ENCODE results near the gene FAM222B. TPM values are rescaled to one million over a fixed set of nuclear protein-coding genes. Genes with fewer than 3 reads are reported as not detected.
"Not testable (repeated sequence)": the region's sequence is repeated elsewhere in the genome, so short reads cannot be mapped to it uniquely, and the experiment has no call there.

The FAM222B gene
- total and polyA plus RNA-seq, 3 experiments from 2014 or later: 19.3 to 21.5 (median 20.6) TPM

DNA sequence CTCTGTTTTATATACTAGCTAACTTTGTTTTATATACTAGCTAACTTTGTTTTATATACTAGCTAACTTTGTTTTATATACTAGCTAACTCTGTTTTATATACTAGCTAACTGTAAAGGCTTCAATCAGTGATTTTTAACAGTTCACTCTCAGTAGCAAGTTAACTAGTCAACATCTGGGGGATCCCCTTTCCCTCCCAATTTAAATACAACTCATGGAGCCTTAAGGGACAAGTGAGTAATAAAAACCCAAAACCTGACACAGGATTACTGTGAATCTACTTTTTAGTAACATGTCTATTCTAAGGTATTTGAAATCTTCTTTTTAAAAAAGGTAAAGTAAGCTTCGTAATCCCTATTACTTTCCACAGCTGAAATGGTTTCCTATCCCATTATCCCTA, 32.2 kb downstream of the FAM222B start:
- no peak for DNase-seq
- Mint-ChIP-seq H3K4me3 (peak overlapping the region in 1 of 7 donors; percentile 95), H3K27ac (no peak overlapping the region), H3K27me3 (no peaks in the 10 kb centered on the region), H3K9me3 (no peaks in the 10 kb centered on the region), H3K36me3 (peaks cover 0 to 33% (median 2%) of the 10 kb centered on the region in 3 donors), H3K4me1 (peaks cover 19 to 48% (median 30%) of the 10 kb centered on the region in 3 donors)
- Histone ChIP-seq H3K27ac (ENCODE audit: low read depth, low read length) (no peak overlapping the region), H3K4me1 (ENCODE audit: insufficient read depth, low read length) (peaks cover 18% of the 10 kb centered on the region), H3K4me3 (ENCODE audit: low read length) (no peak overlapping the region), H3K9me3 (ENCODE audit: low read length) (no peaks in the 10 kb centered on the region), H3K27me3 (ENCODE audit: insufficient read depth, low read length, poor library complexity, severe bottlenecking) (no peaks in the 10 kb centered on the region), H3K36me3 (ENCODE audit: insufficient read depth, low read length) (no peaks in the 10 kb centered on the region)
- ChIA-PET POLR2A (interaction anchor here (0.5 to 1.0 kb wide), 2 partner anchors 83 to 161 kb away, joined by 3 read pairs; no protein-coding TSS in a partner anchor), CTCF (interaction anchor here (0.8 to 2.7 kb wide), 8 partner anchors 13 to 143 kb away, joined by 3 to 10 read pairs (median 4); partner anchors contain the start of genes FAM222B and TLCD1)

- CTCF ChIA-PET: interaction anchor here (2.7 kb wide), 1 partner anchor 44 kb away, joined by 10 read pairs; no protein-coding TSS in a partner anchor
- Mint-ChIP-seq H3K36me3 (peaks cover 0 to 46% (median 2%) of the 10 kb centered on the region in 3 donors), H3K27me3 (no peaks in the 10 kb centered on the region), H3K27ac (peak overlapping the region in 6 of 8 donors; percentile 1 to 65 (median 29)), H3K4me3 (peak overlapping the region in 1 of 7 donors; percentile 62), H3K4me1 (peaks cover 19 to 48% (median 27%) of the 10 kb centered on the region in 3 donors), H3K9me3 (no peaks in the 10 kb centered on the region)
- peaks cover 15% of the 10 kb centered on the region for H3K4me1 ChIP-seq (ENCODE audit: insufficient read depth, low read length)
- H3K27me3 ChIP-seq (ENCODE audit: insufficient read depth, low read length, poor library complexity, severe bottlenecking): no peaks in the 10 kb centered on the region
- H3K27ac ChIP-seq (ENCODE audit: low read depth, low read length): peak overlapping the region; percentile 1
- peaks cover 5% of the 10 kb centered on the region for H3K36me3 ChIP-seq (ENCODE audit: insufficient read depth, low read length)
- DNase-seq: no peak
- POLR2A ChIA-PET: interaction anchor here (0.6 kb wide), 1 partner anchor 23 kb away, joined by 3 read pairs; no protein-coding TSS in a partner anchor
- H3K9me3 ChIP-seq (ENCODE audit: low read length): no peaks in the 10 kb centered on the region
- no peak overlapping the region for H3K4me3 ChIP-seq (ENCODE audit: low read length)
Observed at GRCh38 chr17:28807925-28808634, 34.5 kb downstream of the FAM222B start.

DNA sequence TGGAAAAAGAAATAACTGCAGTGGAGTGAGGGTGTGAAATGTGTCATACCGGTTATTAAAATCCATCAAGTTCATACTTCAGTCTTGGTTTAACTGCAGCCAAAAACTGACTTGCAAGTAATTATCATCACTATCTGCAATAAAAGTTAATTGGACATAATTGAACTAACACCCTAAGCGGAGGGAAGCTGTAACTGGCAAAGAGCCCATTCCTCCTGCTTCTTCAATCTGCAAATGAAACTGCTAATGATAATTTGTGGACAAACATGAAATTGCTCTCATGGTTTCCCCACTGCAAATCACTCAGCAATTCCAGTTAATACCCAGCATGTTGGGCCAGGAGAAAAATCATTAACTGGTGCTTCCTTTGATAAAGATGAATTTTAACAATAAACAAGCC, 46.5 kb downstream of the FAM222B start:
- Mint-ChIP-seq H3K27me3 (no peaks in the 10 kb centered on the region), H3K9me3 (no peaks in the 10 kb centered on the region), H3K4me1 (peaks cover 4 to 21% (median 8%) of the 10 kb centered on the region in 3 donors), H3K4me3 (no peak overlapping the region), H3K36me3 (peaks cover 0 to 10% (median 0%) of the 10 kb centered on the region in 3 donors), H3K27ac (no peak overlapping the region)
- no peak overlapping the region for H3K27ac ChIP-seq (ENCODE audit: low read depth, low read length)
- H3K36me3 ChIP-seq (ENCODE audit: insufficient read depth, low read length): no peaks in the 10 kb centered on the region
- H3K27me3 ChIP-seq (ENCODE audit: insufficient read depth, low read length, poor library complexity, severe bottlenecking): no peaks in the 10 kb centered on the region
- H3K4me1 ChIP-seq (ENCODE audit: insufficient read depth, low read length): no peaks in the 10 kb centered on the region
- ChIA-PET POLR2A (no interaction called here), CTCF (no interaction called here)
- DNase-seq: no peak
- no peaks in the 10 kb centered on the region for H3K9me3 ChIP-seq (ENCODE audit: low read length)
- no peak overlapping the region for H3K4me3 ChIP-seq (ENCODE audit: low read length)

DNA sequence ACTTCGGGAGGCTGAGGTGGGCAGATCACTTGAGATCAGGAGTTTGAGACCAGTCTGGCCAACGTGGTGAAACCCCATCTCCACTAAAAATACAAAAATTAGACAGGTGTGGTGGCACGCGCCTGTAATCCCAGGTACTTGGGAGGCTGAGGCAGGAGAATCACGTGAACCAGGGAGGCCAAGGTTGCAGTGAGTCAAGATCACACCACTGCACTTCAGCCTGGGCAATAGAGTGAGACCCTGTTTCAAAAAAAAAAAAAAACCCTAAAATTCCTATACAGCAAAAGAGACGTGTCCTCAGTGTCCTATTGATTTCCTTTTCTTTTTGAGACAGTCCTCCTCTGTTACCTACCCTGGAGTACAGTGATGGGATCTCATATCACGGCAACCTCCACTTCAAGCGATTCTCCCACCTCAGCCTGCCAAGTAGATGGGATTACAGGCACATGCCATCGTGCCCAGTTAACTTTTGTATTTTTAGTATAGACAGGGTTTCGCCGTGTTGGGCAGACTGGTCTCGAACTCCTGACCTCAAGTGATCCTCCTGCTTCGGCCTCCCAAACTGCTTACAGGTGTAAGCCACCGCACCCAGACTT, 47.6 kb downstream of the FAM222B start:
- H3K36me3 ChIP-seq (ENCODE audit: insufficient read depth, low read length); DNase-seq; H3K4me3 ChIP-seq (ENCODE audit: low read length); CTCF ChIA-PET; H3K9me3 Mint-ChIP-seq; H3K4me3 Mint-ChIP-seq; H3K27me3 Mint-ChIP-seq; POLR2A ChIA-PET; H3K9me3 ChIP-seq (ENCODE audit: low read length); H3K27me3 ChIP-seq (ENCODE audit: insufficient read depth, low read length, poor library complexity, severe bottlenecking); H3K27ac ChIP-seq (ENCODE audit: low read depth, low read length); H3K4me1 ChIP-seq (ENCODE audit: insufficient read depth, low read length): not testable (repeated sequence)
- Mint-ChIP-seq H3K27ac (peak overlapping the region in 2 of 8 donors; percentile 19 to 47), H3K36me3 (peaks cover 0 to 16% (median 0%) of the 10 kb centered on the region in 3 donors), H3K4me1 (peaks cover 4 to 27% (median 13%) of the 10 kb centered on the region in 3 donors)

DNA sequence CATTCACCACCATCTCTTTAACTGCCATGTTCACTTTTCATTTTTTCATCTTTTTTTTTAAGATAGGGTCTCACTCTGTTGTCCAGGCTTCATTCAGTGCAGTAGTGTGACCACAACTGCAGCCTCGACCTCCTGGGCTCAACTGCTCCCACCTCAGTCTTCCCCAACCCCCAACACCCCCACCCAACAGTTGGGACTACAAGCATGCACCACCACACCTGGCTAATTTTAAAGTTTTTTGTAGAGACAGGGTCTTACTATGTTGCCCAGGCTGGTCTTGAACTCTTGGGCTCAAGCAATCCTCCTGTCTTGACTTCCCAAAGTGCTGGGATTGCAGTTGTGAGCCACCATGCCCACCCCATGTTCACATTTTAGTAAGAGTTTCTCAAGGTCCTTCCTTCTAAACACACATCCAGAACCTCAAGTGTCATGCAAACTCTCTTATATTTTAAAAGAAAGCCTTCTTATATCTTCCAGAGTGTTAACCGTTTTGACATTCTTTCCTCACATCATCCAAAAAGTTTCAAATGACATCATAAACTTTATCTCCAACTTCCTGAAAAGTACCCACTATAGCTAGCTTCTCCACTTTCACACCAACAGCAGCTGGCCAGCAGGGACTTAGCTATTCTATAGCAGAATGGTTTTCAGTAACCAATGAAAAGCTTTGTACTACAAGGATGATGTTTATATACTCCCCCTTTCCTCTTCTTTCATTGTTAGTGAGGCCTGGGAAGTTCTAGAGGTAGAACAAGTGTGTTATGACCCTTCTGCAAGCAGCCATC, 49.5 kb downstream of the FAM222B start:
- peak overlapping the region in 4 of 8 donors; percentile 3 to 50 (median 27) for H3K27ac Mint-ChIP-seq
- POLR2A ChIA-PET: no interaction called here
- DNase-seq: no peak

DNA sequence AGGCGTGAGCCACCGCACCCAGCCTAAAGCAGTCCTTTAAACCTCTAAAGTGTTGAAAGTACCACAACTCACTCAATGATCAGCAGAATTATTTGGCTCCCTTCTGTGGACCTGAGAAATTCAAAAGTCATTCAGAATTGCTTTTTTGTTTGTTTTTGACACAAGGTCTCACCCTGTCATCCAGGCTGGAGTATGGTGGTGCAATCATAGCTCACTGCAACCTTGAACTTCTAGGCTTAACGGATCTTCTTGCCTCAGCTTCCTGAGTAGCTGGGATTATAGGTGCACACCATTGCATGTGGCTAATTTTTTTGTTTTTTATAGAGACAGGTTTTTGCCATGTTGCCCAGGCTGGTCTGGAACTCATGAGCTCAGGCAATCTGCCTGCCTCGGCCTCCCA, 54.5 kb downstream of the FAM222B start:
- Histone ChIP-seq H3K27me3 (ENCODE audit: insufficient read depth, low read length, poor library complexity, severe bottlenecking) (no peaks in the 10 kb centered on the region), H3K4me1 (ENCODE audit: insufficient read depth, low read length) (no peaks in the 10 kb centered on the region), H3K36me3 (ENCODE audit: insufficient read depth, low read length) (no peaks in the 10 kb centered on the region), H3K4me3 (ENCODE audit: low read length) (no peak overlapping the region), H3K9me3 (ENCODE audit: low read length) (no peaks in the 10 kb centered on the region), H3K27ac (ENCODE audit: low read depth, low read length) (no peak overlapping the region)
- no peak overlapping the region for H3K4me3 Mint-ChIP-seq
- H3K9me3 Mint-ChIP-seq: no peaks in the 10 kb centered on the region
- CTCF ChIA-PET: interaction anchor here (1.7 kb wide), 1 partner anchor 24 kb away, joined by 7 read pairs; no protein-coding TSS in a partner anchor
- H3K4me1 Mint-ChIP-seq: peaks cover 7 to 29% (median 12%) of the 10 kb centered on the region in 3 donors
- peak overlapping the region in 2 of 8 donors; percentile 50 for H3K27ac Mint-ChIP-seq
- no peak for DNase-seq
- H3K27me3 Mint-ChIP-seq: no peaks in the 10 kb centered on the region
- H3K36me3 Mint-ChIP-seq: peaks cover 0 to 19% (median 2%) of the 10 kb centered on the region in 3 donors
- POLR2A ChIA-PET: no interaction called here

More for the DNA sequence above, 49.5 kb downstream of the FAM222B start:
- Histone ChIP-seq H3K9me3 (ENCODE audit: low read length) (no peaks in the 10 kb centered on the region), H3K4me1 (ENCODE audit: insufficient read depth, low read length) (no peaks in the 10 kb centered on the region), H3K27me3 (ENCODE audit: insufficient read depth, low read length, poor library complexity, severe bottlenecking) (no peaks in the 10 kb centered on the region), H3K36me3 (ENCODE audit: insufficient read depth, low read length) (no peaks in the 10 kb centered on the region), H3K27ac (ENCODE audit: low read depth, low read length) (no peak overlapping the region), H3K4me3 (ENCODE audit: low read length) (no peak overlapping the region)
- no peak overlapping the region for H3K4me3 Mint-ChIP-seq
- CTCF ChIA-PET: no interaction called here
- H3K36me3 Mint-ChIP-seq: peaks cover 0 to 23% (median 2%) of the 10 kb centered on the region in 3 donors
- no peaks in the 10 kb centered on the region for H3K27me3 Mint-ChIP-seq
- H3K4me1 Mint-ChIP-seq: peaks cover 11 to 37% (median 15%) of the 10 kb centered on the region in 3 donors
- no peaks in the 10 kb centered on the region for H3K9me3 Mint-ChIP-seq

DNA sequence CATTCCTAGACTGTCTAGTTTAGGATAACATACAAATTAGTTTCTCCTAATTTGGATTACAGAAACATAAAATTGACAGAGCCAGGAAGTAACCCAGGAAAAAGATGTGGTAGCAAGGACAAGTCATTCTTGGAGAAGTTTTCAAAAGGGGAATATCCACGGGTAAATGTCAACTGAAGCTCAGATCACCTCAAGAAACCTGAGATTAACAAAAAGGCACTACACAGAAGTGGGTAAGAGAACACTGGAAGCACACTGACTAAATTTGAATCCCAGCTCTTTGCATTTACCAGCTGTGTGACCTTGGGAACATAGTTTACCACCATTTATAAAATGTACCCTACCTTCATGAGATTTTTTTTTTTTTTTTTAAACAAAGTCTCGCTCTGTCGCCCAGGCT, 59.4 kb downstream of the FAM222B start:
- Mint-ChIP-seq H3K4me1 (peaks cover 16 to 32% (median 25%) of the 10 kb centered on the region in 3 donors), H3K36me3 (peaks cover 0 to 20% (median 1%) of the 10 kb centered on the region in 3 donors)
- H3K4me3 ChIP-seq (ENCODE audit: low read length): no peak overlapping the region

More for the DNA sequence above, 59.4 kb downstream of the FAM222B start:
- no peaks in the 10 kb centered on the region for H3K4me1 ChIP-seq (ENCODE audit: insufficient read depth, low read length)
- H3K9me3 Mint-ChIP-seq: no peaks in the 10 kb centered on the region
- H3K36me3 ChIP-seq (ENCODE audit: insufficient read depth, low read length): no peaks in the 10 kb centered on the region
- DNase-seq: no peak
- H3K27me3 ChIP-seq (ENCODE audit: insufficient read depth, low read length, poor library complexity, severe bottlenecking): no peaks in the 10 kb centered on the region
- CTCF ChIA-PET: interaction anchor here (0.7 kb wide), 2 partner anchors 38 to 920 kb away, joined by 3 read pairs; no protein-coding TSS in a partner anchor
- H3K4me3 Mint-ChIP-seq: no peak overlapping the region
- H3K9me3 ChIP-seq (ENCODE audit: low read length): no peaks in the 10 kb centered on the region
- H3K27me3 Mint-ChIP-seq: peaks cover 0 to 1% of the 10 kb centered on the region in 2 donors
- H3K27ac Mint-ChIP-seq: peak overlapping the region in 1 of 8 donors; percentile 50
- H3K27ac ChIP-seq (ENCODE audit: low read depth, low read length): no peak overlapping the region
- POLR2A ChIA-PET: no interaction called here

All from CD8-positive, alpha-beta memory T cell (primary cell).